Lower lobe of right lung (tissue), 2 donors: ENCODE data around the gene BIRC5. TPM values are rescaled to one million over a fixed set of nuclear protein-coding genes. Genes with fewer than 3 reads are reported as not detected.
A peak's percentile ranks its signal among the peaks of the same experiment; 100 is the strongest.

Source experiments
- ATAC-seq, 2 donors: fragments of 200-7000 bp; cut with Tn5 transposase; one replicate each; pipeline ENCODE4 v1.9.1; 2020 to 2022; ENCODE audit warnings: mild to moderate bottlenecking in 2 of 2, moderate library complexity in 2 of 2
- DNase-seq: peaks from one replicate; pipeline ENCODE4 v3.0.0-alpha.2; 2020
- H3K27ac ChIP-seq: fragments of 200-600 bp; one replicate; pipeline ENCODE4 v1.8.0; 2022
- H3K27me3 ChIP-seq: fragments of 200-600 bp; one replicate; pipeline ENCODE4 v1.8.0; 2022; ENCODE audit warnings: low read depth
- H3K36me3 ChIP-seq: fragments of 200-600 bp; one replicate; pipeline ENCODE4 v1.8.0; 2022; ENCODE audit warnings: mild to moderate bottlenecking
- H3K4me1 ChIP-seq: fragments of 200-600 bp; one replicate; pipeline ENCODE4 v1.8.0; 2022
- H3K4me3 ChIP-seq: fragments of 200-600 bp; one replicate; pipeline ENCODE4 v1.8.0; 2022; ENCODE audit warnings: mild to moderate bottlenecking
- H3K9me3 ChIP-seq: fragments of 200-600 bp; one replicate; pipeline ENCODE4 v1.8.0; 2022
- CTCF ChIP-seq: fragments of 200-600 bp; IDR thresholded peaks from one replicate; pipeline ENCODE4 v1.8.0; 2022; ENCODE audit warnings: antibody characterized with exemption, mild to moderate bottlenecking
- intact Hi-C: fragments of 100-400 bp; cut with DNase I; formaldehyde crosslinking; loops from one replicate; pipeline ENCODE4 v1.11.0; 2022
- total RNA-seq: library from RNA; stranded (reverse); fragmentation: NEBNext Ultra II Directional; extraction: Animal tissue kit (Norgen Biotek cat#: 25700); gene quantifications from one replicate; pipeline ENCODE4 v1.2.1, GENCODE V29; 2021
- donor health status: DM: no; HTN: yes; CAD: no; lungs with severe emphysema.

The BIRC5 gene
- total RNA-seq, 1 donor from 2014 or later: 1.8 TPM

GRCh38 chr17:78185981-78186691 is 27.9 kb upstream of the BIRC5 start:
- no peaks in the 10 kb centered on the region for H3K27me3 ChIP-seq
- intact Hi-C loops: no loop called here
- no peaks in the 10 kb centered on the region for H3K9me3 ChIP-seq
- H3K36me3 ChIP-seq: peaks cover 5% of the 10 kb centered on the region
- peaks cover 54% of the 10 kb centered on the region for H3K4me1 ChIP-seq
- no peak overlapping the region for H3K4me3 ChIP-seq
- peak; percentile 49 to 63 for ATAC-seq
- peak overlapping the region; percentile 56 for H3K27ac ChIP-seq
- peak; percentile 75 for DNase-seq
- TF ChIP-seq CTCF: no peak

- peak within 1 kb of the TSS; percentile 71 for H3K27ac ChIP-seq
- DNase-seq: peak; percentile 95
Measured at GRCh38 chr17:78186692-78187595, 27.1 kb upstream of the BIRC5 start, which contains the start of the genes AFMID and TK1. Gene AFMID (plus strand): TSS chr17:78187362. CDS start chr17:78187371, 9 bp downstream. Gene TK1 (minus strand): TSS chr17:78187052. CDS start chr17:78186994, 58 bp downstream.

GRCh38 chr17:78196716-78197115 is 17.3 kb upstream of the BIRC5 start:
- peaks cover 42% of the 10 kb centered on the region for H3K36me3 ChIP-seq
- ATAC-seq: no peak
- intact Hi-C loops: no loop called here

More at GRCh38 chr17:78186692-78187595, 27.1 kb upstream of the BIRC5 start, which contains the start of the genes AFMID and TK1:
- Histone ChIP-seq H3K27me3 (no peaks in the 10 kb centered on the region), H3K9me3 (no peaks in the 10 kb centered on the region), H3K36me3 (peaks cover 13% of the 10 kb centered on the region), H3K4me3 (peak within 1 kb of the TSS; percentile 60), H3K4me1 (peaks cover 54% of the 10 kb centered on the region)
- intact Hi-C loops: no loop called here
- ATAC-seq: peak; percentile 97 to 99
- peak; percentile 89 for TF ChIP-seq CTCF

GRCh38 chr17:78197147-78197832 is 16.8 kb upstream of the BIRC5 start:
- ATAC-seq (no peak), DNase-seq (no peak)
- no peak for TF ChIP-seq CTCF
- Histone ChIP-seq H3K27me3 (no peaks in the 10 kb centered on the region), H3K4me1 (peaks cover 9% of the 10 kb centered on the region), H3K27ac (no peak overlapping the region), H3K36me3 (peaks cover 37% of the 10 kb centered on the region), H3K4me3 (no peak overlapping the region), H3K9me3 (no peaks in the 10 kb centered on the region)
- intact Hi-C loops: no loop called here

More at GRCh38 chr17:78196716-78197115, 17.3 kb upstream of the BIRC5 start:
- no peak for TF ChIP-seq CTCF
- Histone ChIP-seq H3K4me3 (no peak overlapping the region), H3K27me3 (no peaks in the 10 kb centered on the region), H3K9me3 (no peaks in the 10 kb centered on the region), H3K27ac (no peak overlapping the region), H3K4me1 (peaks cover 9% of the 10 kb centered on the region)
- DNase-seq: no peak

- Histone ChIP-seq H3K27me3 (no peaks in the 10 kb centered on the region), H3K27ac (no peak overlapping the region), H3K4me3 (no peak overlapping the region), H3K9me3 (no peaks in the 10 kb centered on the region), H3K36me3 (peaks cover 26% of the 10 kb centered on the region), H3K4me1 (peaks cover 9% of the 10 kb centered on the region)
- DNase-seq (no peak), ATAC-seq (no peak)
- intact Hi-C loops: no loop called here
- TF ChIP-seq CTCF: no peak
Measured at GRCh38 chr17:78200451-78200850, 13.6 kb upstream of the BIRC5 start.
